GM12872 (cell line): ENCODE results near the gene GNG13.

Experiments used
- TF ChIP-seq, protein P1 (sequence below): IDR thresholded peaks from 3 replicates; pipeline ENCODE4 v1.5.1; 2011; ENCODE audit warnings: low read depth, mild to moderate bottlenecking, low read length, moderate library complexity; ENCODE audit not compliant: insufficient read depth

GNG13 gene

DNA sequence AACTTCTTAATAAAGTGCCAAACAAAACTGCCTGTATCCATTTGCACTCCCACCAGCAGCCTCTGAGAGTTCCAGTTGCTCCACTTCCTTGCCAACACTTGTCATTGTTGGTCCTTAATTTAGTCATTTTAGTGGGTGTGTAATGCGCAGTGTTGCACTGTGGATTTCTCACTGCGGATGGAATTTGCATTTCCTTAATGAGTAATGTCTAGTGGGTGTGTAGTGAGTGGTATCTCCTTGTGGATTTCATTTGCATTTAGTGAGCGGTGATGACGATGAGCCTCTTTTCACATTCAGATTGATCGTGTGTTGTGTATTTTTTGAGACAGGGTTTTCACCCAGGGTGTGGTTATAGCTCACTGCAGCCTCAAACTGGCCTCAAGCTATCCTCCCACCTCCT is 44.1 kb downstream of the GNG13 start:
- TF ChIP-seq, protein P1, sequence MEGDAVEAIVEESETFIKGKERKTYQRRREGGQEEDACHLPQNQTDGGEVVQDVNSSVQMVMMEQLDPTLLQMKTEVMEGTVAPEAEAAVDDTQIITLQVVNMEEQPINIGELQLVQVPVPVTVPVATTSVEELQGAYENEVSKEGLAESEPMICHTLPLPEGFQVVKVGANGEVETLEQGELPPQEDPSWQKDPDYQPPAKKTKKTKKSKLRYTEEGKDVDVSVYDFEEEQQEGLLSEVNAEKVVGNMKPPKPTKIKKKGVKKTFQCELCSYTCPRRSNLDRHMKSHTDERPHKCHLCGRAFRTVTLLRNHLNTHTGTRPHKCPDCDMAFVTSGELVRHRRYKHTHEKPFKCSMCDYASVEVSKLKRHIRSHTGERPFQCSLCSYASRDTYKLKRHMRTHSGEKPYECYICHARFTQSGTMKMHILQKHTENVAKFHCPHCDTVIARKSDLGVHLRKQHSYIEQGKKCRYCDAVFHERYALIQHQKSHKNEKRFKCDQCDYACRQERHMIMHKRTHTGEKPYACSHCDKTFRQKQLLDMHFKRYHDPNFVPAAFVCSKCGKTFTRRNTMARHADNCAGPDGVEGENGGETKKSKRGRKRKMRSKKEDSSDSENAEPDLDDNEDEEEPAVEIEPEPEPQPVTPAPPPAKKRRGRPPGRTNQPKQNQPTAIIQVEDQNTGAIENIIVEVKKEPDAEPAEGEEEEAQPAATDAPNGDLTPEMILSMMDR, result no peak

DNA sequence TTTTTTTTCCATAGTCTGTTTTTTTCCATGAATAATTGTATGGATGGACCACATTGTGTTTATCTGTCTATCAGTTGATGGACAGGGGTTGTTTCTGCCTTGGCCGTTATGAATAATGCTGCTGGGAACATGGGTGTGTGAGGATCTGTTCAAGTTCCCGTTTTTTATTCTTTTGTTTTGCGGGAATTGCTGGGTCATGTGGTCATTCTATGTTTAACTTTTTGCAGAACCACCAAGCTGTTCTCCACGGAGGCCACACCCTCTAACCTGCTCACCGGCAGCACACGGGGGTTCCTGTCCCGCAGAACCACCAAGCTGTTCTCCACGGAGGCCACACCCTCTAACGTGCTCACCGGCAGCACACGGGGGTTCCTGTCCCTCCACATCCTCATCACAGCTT is 45.9 kb downstream of the GNG13 start:
- TF ChIP-seq, protein P1, result no peak

DNA sequence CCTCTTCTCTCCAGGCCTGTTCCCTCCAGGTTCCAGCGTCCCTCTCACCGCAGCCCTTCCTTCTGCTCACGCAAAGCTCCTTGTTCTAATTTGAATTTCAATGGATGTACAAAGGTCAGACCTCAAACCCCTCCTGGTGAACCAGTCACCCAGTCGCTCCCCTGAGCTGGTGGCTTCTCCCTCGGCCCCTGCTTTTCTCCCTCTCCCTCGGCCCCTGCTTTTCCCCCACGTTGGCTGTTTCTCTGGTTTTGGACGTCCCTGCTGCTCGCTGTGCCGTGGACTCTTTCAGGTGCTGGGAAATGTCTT is 48.6 kb downstream of the GNG13 start:
- TF ChIP-seq, protein P1, result no peak

DNA sequence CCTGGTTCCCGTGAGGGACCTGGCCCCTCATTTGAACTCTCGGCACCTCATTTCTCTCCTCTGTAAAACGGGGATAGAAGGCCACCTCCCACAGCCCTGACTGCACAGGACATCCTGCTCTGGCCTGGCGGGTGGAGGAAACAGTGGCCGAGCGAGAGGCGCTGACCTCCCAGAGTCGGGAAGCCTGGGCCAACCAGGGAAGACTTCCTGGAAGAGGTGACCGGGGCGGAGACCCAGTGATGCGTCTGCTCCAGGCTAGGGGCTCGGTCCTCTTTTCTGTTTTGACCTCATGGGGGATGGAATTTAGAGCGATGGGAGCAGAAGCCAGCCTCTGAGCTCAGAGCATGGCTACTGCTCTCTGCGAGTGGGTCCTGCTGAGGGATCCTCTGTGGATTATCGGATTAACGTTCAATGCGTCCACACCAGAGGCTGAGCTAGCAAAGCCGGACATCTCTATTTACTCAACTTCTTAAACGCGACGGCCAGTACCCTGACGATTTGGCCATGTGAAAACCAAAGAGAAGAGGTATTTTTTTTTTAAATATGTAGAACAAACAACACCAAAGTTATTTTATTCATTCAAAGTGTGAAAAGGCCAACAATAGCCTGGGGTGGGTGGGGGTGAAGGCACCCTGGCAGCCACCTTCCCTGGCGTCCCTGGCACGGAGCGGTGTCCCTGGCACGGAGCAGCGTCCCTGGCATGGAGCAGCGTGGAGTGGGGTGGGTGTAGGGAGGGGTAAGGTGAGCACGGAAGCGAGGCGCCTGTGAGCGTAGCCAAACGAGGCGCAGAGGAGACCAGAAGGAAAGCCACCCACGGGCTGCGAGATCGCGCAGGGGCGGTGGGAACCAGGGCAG is 49.2 kb downstream of the GNG13 start:
- TF ChIP-seq, protein P1, result no peak

DNA sequence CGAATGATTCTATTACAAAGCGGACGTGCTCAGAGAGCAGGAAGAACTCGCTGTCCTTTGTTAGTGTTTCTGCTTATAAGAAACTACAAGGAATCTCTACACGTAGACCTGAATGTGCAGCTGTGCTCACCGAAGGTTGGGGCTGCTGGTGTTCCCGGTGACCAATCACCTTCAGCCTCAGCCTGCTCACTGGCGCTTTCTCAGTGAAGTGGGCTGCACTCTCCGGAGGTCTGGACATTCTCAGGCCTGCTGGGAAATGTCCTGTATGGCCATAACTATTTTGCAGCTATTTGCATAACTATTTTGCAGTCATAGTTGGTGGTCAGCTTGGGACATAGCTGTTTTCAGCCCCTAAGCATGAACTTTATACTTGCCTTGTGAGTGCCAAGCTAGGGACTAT is 50.0 kb downstream of the GNG13 start:
- TF ChIP-seq, protein P1, result no peak

DNA sequence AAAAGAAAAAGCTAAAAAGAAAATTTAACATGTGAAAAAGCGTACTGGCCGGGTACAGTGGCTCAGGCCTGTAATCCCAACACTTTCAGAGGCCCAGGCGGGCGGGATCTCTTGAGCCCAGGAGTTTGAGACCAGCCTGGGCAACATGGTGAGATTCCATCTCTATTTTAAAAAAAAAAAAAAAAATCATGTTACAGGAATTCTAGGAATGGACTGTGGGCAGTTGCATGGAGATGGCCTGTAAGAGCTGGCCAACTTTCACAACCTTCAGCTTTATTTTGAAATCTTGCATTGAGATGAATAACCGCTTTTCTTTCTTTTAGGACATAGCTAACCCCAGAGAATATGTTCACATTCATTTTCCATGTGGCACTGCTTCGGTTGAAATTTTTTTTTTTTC is 51.5 kb downstream of the GNG13 start:
- TF ChIP-seq, protein P1, result no peak
